Stimulated activated CD4-positive, alpha-beta T cell treated with anti-CD3 and anti-CD28 coated beads, TNF-alpha, amount 100 ng/mL, for 4 hours (primary cell): Measurements from ENCODE around the gene VAC14.

ENCODE experiments used
- DNase-seq, 3 experiments: peaks; one replicate each; pipeline ENCODE4 v3.0.0-alpha.2; 2020; ENCODE audit warnings: low read depth in 3 of 3

Gene VAC14

DNA sequence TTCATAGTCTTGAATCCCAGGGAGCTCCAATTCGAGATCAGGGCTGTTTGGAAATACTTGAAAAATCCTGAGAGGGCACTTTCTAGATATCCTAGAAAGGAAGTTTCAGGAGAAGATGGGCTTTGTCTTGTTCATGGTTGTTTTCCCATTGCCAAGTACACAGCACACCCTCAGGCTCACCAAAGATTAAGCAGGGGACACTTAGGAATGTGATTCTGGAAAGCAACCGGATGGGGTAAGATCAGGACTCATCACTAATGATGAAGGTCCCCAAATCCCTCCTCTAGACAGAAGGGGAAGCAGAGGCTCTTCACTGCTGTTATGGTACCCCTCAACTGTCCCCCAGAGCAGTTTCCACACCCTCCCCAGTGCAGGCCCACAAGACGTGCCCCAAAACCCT is 40.7 kb downstream of the VAC14 start:
- DNase-seq, result no peak

DNA sequence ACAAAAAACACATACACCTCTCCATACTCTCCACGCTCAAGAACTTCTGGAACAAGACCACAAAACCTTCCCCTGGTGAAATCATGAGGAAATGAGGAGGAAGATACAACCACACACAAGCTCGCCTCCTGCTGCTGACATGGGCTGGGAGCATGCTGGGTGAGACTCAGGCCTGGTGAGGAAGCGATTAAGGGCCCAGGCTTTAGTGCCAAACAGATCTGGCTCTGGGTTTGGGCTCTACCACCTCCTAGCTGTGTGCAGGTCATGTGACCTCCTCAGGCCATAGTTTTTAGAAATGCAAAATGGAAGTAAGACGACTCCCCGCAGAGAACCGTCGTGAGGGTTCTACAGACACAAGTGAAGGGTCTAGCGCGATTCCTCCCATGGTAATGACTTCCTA is 41.3 kb downstream of the VAC14 start:
- no peak for DNase-seq

DNA sequence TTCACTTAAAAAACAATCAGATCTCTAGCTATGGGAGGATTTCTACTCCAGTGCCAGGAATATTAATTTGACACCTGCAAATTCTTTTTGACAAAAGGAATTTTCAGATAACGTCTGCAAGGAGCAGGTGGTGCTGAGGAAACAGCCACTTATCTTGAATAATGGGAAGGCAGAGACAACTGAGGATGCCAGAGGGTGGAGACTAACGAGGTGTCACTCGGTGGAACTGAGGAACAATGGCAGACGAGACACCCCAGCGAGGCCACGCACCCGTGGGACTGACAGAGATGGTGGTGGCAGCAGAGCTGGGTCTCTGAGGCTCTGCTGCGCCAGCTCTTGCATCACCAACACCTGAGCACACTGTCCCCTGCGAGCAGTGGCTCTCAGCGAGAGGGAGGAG is 42.2 kb downstream of the VAC14 start:
- DNase-seq, result no peak

DNA sequence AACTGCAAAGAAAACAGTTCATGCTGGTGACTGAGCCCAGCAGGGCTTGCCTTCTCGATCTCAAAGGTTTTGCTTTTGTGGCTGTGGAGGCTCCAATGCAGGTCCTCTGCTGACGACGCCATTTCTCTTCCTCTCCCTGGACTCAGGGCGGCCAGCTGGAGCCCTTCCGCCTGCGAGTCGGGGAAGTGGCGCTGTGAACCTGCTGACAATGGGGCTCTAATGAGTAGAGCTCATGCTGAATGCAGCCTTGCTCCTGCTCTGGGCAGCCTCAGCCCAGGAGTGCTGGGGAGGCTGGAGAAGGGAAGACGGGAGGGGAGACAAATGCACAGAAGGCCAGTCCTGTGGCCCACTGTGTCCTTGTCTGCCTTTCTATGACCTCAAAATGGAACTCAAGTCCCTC is 43.8 kb downstream of the VAC14 start:
- DNase-seq, result no peak

DNA sequence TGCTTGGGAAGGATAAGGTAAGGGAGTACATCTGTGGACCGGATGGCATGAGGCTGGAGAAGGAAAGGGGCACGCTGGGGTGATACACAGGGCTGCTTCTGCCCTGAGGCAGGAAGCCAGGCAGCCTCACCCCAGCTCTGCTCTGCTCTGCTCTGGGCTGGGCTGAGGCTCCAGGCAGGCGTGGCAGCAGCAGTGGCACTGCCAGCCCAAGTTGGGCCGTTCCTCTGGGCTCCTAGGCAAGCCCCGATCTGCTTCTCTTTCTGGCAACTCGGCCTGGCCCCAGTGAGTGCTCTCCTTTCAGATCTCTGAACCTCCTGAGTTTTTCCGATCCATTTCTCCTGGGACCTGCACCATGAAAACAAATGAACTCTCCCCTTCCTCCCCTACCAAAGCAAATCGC is 44.9 kb downstream of the VAC14 start:
- DNase-seq, result no peak

DNA sequence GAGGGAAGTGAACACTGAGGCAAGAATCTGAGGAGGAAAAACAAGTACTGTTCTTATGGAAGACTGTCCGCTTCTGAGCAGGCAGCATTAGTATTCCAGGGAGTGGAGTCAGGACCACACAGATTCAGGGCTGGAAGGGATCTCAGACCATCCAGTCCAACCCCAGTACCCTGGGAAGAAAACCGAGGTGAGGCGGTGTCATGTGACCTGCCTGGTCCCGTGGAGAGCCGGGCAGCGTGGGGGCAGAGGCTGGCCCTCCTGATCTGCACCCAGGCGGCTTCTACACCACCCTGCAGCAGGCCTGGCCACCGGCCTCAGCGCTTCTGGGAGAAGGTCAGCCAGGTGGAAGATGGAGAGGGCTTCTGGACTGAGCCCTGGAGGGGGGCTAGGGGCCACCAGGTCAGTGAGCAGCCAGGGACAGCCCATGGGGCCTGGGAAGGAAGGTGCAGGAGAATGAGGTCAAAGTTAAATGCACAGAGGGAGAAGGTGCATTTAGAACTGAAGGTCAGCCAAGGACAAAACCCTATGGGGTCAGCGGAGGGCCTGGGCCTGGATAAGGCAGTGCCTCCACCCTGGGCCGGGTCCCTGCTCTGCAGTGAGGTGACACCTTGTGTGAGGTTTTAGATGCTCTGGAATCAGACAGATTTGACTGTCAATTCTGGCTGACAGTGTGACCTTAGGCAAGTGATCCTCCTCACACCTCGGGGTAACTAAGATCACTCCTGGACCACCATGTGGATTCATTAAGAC is 45.9 kb downstream of the VAC14 start:
- no peak for DNase-seq

DNA sequence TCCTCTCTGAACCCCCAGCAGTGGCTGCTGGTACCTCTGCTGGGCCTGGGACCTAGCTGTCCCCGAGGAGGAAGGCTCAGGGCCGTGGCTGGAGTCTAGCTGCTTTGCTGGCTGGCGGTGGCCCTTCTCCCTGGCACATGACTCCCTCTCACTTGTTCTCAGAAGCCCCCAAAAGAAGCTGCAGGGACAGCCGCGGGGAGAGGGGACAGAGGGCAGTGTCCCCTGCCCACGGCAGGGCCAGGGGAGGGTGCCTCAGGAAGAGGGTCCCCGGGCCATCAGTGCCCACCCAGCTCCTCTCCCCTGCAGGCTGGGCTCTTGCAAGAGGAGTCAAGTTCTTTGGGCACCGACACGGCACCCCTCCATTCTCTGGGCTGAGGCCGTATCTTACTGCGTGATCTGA is 46.6 kb downstream of the VAC14 start:
- no peak for DNase-seq

DNA sequence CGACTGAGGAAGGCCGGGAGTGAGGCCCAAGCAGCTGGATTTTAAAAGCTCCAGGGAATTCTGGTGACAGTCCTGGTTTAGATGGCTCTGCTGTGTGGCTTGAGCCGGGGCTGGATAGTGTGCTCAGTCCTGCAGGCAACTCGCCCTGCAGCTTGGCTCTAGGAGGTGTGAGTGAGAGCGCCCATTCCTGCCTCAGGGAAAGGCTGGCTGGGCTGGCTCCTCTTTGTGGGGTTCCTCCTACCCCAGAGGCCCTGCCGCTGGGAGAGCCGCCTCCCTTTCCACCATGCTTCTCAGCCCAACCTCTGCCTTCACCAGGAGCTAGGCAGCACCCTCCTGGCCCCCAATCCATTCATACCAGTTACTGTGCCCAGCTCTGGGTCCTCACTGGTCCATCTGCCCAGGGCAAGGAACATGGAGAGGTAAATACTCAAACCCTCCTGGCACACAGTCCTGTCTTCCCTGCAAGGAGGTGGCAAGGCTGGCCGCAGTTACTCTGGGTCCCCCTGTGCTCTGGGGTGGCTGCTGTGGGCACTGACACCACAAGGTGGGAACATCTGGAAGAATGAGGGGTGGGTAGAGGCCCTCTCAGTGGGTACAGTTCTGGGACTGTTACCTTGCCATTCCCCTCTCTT is 47.1 kb downstream of the VAC14 start:
- DNase-seq, result no peak

DNA sequence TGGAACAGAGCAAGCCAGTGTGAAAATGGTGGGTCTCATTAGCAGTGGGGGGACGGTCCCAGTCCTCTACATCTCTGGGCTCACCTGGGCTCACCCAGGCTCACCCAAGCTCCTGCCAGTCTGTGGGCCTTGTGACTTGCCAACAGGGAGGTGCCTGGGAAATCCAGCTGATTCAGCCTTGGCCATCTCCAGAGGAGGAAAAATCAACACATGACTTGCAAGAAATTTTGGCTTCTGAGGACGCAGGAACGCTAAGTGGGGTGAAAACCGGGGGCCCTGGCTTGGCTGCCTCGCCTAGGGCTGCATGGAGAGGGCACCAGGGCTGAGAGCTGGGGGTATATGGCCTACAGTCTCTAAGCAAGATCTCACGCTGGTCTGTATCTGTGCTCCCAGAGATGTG is 47.7 kb downstream of the VAC14 start:
- no peak for DNase-seq

DNA sequence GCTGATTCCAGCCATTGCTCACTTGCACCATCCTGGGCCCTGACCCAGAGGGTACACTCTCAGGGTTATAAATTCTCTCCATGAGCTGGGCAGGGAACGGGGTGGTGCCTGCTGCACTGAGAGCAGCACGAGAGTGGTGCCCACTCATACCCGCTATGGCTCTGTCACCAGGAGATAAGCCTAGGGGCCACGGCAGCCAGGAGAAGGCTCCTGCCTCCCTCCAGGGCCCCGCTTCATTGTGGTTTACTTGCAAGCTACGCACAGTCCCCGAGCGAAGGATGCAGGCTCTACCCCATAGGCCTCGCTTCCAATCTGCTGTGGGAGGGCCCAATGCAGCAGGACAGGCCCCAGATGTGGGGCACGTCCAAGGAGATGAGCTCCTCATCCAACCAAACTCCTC is 48.5 kb downstream of the VAC14 start:
- no peak for DNase-seq

DNA sequence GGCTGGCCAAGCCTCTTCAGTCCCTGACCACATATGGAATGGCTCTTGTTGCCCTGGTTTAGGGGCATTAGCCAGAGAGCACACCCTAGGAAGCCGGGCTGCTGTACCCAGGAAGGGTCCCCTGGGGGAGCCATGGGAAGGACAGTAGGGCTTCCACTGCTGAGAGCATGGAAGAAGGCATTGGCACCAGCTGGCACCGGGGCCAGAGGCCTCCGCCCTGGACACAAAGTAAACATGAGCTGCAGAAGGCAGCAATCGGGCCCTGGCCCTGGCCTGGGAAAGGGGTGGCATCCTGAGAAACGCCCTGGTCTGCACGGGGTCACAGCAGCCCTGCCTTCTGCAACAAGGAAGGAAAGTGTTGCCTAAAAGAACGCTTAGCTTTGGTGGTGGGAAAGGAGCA is 49.4 kb downstream of the VAC14 start:
- DNase-seq, result no peak

DNA sequence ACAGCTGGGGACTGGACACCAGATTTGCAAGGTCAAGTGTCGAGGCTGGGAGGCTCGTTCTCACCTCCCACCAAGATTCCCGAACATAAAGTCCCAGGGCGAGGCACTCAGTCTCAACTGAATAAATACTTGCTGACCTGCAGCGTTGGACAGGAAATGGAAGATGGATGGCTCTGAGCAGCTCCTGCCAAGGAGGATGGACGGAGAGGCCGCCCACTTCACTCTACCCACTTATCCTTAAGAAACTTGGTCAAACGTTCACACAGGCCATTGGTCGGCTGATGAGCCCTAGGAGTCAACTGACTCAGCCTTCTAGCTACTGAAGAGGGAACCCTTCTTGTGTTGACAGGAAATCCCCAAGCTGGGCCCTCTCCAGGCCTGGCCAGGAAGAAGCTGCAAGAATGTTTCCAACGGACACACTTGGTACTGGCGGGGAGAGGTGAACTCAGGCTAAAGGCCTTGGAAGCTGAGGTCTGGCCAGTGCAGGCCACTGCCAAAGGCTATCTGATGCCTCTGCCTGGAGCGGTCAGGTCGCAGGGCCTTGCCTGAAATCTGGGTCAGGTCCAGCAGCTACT is 50.0 kb downstream of the VAC14 start:
- DNase-seq, result no peak

DNA sequence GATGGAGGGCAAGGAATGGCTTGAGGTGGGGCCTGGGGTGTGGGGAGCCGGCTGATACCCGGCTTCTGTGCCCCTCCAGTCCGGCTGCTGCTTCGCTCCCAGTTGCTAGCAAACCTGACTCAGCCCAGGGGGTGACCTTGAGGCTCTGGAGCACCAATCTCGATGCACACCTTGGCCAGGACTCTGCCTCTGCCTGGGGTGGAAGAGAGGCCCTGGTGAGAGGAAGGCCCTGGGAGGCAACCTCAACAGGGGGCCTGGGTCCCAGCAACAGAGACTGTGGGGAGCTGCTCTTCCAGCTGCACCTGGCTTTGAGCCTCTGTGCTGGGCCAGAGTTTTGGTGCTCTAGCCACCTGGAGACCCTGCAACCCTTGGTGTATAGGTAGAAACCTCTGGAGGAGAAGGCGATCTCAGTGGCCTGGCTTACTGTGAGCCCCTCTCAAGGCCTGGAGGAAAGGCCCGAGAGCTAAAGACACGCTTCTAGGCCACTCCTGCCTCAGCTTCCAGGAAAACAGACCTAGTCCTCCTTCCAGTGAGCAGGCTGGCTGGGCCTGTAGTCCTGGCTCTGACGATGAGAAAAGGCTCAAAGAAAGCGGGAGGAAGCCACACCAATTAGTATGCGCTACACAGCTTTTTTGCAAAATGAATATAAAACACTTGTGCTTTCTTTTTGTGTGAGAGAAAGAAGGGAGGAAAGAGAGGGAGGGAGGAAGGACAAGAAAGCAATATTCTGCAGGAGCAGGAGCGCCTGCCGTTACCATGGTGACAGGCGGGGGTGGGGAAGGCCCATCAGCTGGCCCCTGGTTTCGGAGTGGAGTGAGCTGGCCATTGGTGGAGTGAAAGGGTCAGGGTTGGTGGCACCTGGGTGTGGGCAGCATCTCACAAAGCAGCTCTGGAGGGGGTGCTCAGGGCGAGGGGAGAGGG is 51.0 kb downstream of the VAC14 start:
- DNase-seq, result no peak

DNA sequence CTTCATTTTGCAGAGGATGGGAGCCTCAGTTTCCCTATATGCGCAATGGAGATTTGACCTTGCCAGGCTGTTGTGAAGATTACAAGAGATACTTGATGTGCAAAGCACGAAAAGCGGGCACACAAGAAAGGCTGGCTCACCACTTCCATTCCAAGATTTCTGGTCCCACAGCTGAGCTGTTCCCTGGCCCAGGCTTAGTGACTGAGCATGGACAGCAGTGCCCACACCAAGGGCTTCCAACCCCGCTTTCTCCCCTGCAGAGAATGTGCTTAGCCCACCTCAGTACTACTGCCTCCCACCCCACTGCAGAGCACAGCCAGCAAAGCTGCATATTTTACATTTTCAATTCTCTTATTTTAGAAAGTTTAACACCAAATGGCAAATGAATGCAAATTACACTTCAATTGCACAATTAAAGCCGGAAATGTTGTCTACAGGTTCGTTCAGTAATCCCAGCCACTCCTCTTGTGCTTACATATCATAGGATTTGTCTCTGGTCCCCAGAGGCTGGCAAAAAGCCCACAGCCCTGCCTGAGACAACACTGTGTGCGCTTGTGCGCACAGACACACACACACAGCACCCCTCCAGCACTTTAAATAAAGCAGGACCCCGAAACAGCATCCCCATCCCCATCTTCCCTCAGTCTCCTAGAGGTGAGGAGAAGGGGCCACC is 51.8 kb downstream of the VAC14 start:
- no peak for DNase-seq

DNA sequence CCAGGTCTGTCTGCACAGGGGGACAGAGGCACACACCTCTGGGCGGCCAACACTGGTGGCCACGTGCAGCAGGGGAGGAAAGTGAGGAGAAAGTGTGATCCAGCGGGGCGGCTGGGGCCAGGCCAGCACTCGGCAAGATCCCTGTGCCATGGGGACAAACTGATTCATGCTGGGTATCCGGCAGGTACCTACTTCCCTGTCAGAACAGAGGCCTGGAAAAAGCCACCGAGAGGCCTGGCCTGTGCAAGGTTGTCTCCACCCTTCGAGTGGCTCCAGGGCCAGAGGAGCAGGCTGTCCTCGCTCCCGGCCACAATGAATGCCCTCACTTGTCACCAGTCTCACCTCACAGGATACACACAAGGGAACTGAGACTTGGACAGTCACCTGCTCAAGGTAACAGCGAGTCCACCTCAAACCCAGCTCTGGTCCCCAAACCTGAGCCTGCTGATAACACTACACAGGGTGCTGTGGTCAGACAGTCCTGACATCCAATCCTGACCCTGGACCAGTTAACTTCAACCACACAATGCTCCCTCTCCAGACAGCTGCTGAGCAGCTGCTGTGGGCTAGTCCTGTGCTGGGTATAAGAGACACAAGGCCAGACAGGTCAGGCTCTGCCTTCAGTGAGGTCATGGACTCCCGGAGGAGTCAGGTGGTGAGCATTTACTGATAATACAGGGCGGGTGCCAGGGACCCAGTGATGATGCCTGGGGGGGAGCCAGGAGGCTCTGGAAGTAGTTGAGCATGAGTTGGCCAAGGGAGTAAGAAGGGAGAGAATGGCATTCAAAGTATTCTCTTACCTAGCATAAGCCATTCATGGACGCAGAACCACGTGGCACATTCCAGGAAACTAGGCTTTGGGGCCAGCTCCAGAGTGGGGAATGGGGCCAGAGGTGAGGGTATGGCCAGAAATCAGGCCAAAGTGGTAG is 53.0 kb downstream of the VAC14 start:
- DNase-seq, result no peak

DNA sequence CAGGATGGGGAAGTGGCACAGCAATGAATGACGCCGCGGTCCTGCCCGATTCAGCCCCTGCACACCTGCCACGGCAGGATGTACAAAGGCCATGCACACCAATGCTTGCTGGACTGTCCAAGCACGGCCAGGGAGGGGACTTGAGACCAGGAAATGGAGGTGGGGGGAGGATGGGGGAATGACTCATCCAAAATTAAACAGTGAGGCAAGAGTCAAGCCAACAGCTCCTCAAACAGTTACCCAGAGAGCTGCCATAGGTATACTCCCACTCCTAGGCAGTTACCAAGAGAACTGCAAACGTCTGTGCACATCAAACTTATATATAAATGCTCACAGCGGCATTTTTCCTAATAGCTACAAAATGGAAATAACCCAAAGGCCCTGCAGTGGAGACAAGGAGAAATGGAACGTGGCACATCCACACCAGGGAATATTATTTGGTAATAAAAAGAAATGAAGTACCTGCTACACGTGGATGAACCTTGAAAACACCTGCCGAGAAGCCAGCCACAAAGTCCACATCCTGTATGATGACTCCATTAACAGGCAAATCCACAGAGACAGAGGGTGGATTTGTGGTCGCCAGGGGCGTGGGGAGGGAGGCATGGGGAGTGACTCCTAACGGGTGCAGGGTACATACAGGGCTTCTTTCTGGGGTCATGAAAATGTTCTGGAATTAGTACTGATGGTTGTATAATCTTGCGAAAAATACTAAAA is 54.1 kb downstream of the VAC14 start:
- no peak for DNase-seq

DNA sequence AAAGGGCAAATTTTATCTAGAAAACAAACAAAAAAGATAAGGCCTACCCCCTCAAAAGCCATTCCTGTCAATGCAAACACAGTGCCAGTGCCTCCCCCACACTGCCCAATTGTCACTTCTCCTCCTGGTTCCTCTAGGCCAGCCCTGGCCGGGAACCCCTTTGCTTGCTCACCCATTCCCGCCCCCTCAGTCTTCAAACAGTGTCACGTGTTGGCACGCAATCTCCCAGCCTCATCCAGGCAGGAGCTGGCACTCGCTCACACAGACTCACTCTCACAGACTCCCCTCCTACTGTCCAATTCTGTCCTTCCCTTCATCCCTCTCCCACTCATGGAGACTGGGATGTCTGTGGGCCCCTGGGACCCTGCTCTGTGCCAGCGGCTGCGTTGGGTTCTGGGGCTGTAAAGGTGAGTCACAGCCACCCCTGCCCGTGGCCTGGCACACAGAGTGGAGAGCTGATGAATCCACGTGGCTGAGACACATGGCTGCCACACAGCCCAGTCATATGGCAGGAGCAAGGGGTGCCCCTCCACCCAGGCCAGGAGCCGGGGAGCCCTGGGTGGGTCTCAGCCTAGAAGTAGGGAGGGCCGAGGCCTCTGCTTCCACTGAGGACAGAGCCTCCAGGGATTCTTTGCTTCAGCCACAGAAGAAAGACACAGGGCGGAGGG is 54.8 kb downstream of the VAC14 start:
- DNase-seq, result no peak

DNA sequence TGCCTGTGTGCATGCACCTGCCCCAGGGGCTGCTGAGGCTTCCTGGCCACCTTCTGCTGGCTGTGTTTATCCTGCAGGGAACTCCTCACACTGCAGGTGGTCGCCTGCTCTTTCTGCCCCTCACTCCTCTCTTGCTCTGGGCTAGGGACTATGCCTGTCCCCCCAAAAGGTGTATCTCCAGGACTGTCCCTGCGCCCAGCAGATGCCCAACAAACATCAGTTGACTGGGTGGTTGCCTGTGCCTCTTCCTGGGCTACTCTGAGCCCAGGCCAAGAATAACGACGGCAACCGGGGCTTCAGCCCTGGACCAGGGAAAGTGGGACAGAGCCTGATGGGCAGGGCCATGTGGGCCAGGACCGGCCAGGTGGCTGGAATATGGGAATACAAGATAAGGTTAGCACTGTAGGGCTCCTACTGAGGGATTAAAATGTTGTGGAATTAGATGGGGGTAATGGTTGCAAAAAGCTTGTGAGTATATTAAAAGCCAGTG is 55.4 kb downstream of the VAC14 start:
- DNase-seq, result no peak

DNA sequence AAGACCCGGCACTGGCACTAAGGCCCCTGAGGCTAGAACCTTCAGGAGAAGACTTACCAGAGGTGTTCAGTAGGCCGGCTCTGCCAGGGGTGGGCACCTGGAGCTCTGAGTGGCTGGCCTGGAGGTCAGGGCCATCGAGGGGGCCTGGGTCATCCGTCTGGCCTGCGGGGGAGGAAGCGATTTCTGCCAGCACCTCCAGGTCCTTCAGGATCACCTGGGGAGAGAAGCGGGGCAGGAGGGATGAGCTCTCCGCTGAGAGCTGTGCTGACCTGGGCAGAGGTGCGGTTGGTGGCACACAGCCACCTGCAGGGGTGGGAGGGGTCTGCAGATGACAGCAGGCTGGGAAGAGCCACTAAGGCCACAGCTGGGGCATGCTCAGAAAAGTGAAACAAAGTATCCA is 56.6 kb downstream of the VAC14 start:
- DNase-seq, result no peak
